ENCODE measurements around the gene FAM169A. TPM values are rescaled to one million over a fixed set of nuclear protein-coding genes. Genes with fewer than 3 reads are reported as not detected.
"Not testable (repeated sequence)": the region's sequence is repeated elsewhere in the genome, so short reads cannot be mapped to it uniquely, and the experiment has no call there.

The FAM169A gene
- total and polyA plus RNA-seq, 2 donors from 2014 or later = 3.5 to 8.6 TPM

GRCh38 chr5:74798977-74799911 is 66.9 kb downstream of the FAM169A start:
- H3K27ac ChIP-seq (ENCODE audit: low read depth in 2 of 2, low read length in 2 of 2) = no peak overlapping the region
- no peak overlapping the region for H3K9ac ChIP-seq (ENCODE audit: low read length in 3 of 3)
- H3K9me3 ChIP-seq (ENCODE audit: control insufficient read depth in 2 of 3, insufficient read depth in 1 of 3, low read length in 3 of 3) = no peaks in the 10 kb centered on the region
- TF ChIP-seq, protein P1, sequence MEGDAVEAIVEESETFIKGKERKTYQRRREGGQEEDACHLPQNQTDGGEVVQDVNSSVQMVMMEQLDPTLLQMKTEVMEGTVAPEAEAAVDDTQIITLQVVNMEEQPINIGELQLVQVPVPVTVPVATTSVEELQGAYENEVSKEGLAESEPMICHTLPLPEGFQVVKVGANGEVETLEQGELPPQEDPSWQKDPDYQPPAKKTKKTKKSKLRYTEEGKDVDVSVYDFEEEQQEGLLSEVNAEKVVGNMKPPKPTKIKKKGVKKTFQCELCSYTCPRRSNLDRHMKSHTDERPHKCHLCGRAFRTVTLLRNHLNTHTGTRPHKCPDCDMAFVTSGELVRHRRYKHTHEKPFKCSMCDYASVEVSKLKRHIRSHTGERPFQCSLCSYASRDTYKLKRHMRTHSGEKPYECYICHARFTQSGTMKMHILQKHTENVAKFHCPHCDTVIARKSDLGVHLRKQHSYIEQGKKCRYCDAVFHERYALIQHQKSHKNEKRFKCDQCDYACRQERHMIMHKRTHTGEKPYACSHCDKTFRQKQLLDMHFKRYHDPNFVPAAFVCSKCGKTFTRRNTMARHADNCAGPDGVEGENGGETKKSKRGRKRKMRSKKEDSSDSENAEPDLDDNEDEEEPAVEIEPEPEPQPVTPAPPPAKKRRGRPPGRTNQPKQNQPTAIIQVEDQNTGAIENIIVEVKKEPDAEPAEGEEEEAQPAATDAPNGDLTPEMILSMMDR (IDR thresholded peaks at IDR 0.05; ENCODE audit: borderline replicate concordance, extremely low read depth, insufficient read depth) = no peak
- no peak overlapping the region for H3K4me3 ChIP-seq (ENCODE audit: low read length in 3 of 3)
- FAIRE-seq (no peak), DNase-seq (peak in 2 of 5 donors; percentile 8 to 12)
- intact Hi-C loops (cut with DNase I) = no loop called here
- H3K4me1 ChIP-seq (ENCODE audit: control insufficient read depth in 2 of 3, insufficient read depth in 2 of 3, low read depth in 1 of 3, low read length in 3 of 3) = no peaks in the 10 kb centered on the region
- H3K27me3 ChIP-seq (ENCODE audit: control insufficient read depth, insufficient read depth, low read length) = no peaks in the 10 kb centered on the region
- H3K36me3 ChIP-seq (ENCODE audit: control insufficient read depth in 2 of 3, insufficient read depth in 3 of 3, low read length in 3 of 3) = no peaks in the 10 kb centered on the region

DNA sequence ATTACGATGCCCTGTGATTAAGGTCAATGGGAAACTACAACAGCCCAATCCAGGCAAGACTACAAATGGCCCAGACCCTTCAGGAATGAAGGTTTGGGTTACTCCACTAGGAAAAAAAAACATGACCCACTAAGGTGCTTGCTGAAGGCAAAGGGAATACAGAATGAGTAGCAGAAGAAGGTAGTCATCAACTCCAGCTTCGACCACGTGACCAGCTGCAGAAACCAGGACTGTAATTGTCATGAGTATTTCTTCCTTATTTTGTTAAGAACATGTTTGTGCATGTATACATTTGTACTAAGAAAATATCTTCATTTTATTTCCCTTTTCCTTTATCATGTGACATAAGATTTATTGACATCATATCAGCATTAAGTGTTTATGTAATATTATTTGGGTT is 74.5 kb downstream of the FAM169A start:
- H3K36me3 ChIP-seq (ENCODE audit: control insufficient read depth in 2 of 3, insufficient read depth in 3 of 3, low read length in 3 of 3); H3K4me1 ChIP-seq (ENCODE audit: control insufficient read depth in 2 of 3, insufficient read depth in 2 of 3, low read depth in 1 of 3, low read length in 3 of 3); intact Hi-C loops (cut with DNase I); H3K27me3 ChIP-seq (ENCODE audit: control insufficient read depth, insufficient read depth, low read length); H3K9me3 ChIP-seq (ENCODE audit: control insufficient read depth in 2 of 3, insufficient read depth in 1 of 3, low read length in 3 of 3); H3K27ac ChIP-seq (ENCODE audit: low read depth in 2 of 2, low read length in 2 of 2); DNase-seq; H3K9ac ChIP-seq (ENCODE audit: low read length in 3 of 3); FAIRE-seq; H3K4me3 ChIP-seq (ENCODE audit: low read length in 3 of 3): not testable (repeated sequence)

DNA sequence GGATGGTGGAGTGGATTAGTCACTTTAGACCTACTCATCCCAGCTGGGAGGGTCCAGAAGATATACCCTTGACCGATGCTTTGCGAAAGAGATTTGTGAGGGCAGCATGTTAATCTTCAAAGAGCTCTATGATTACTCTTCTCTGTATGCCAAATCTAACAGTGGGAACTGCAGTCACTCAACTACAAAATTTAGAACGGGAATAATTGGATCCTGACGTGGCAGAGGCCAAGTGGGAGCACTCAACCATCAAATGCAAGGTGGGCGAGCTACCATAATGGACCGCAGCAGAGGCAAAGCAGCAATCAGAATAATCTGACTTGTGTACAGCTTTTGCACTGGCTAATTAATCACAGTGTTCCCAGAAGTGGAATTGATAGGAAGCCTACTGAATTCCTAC is 78.8 kb downstream of the FAM169A start:
- H3K27ac ChIP-seq (ENCODE audit: low read depth in 2 of 2, low read length in 2 of 2) = no peak overlapping the region
- intact Hi-C loops (cut with DNase I) = no loop called here
- H3K4me3 ChIP-seq (ENCODE audit: low read length in 3 of 3) = no peak overlapping the region
- TF ChIP-seq, protein P1 (IDR thresholded peaks at IDR 0.05; ENCODE audit: borderline replicate concordance, extremely low read depth, insufficient read depth) = no peak
- no peak overlapping the region for H3K9ac ChIP-seq (ENCODE audit: low read length in 3 of 3)
- DNase-seq (no peak), FAIRE-seq (no peak)
- H3K27me3 ChIP-seq (ENCODE audit: control insufficient read depth, insufficient read depth, low read length) = no peaks in the 10 kb centered on the region
- H3K36me3 ChIP-seq (ENCODE audit: control insufficient read depth in 2 of 3, insufficient read depth in 3 of 3, low read length in 3 of 3) = no peaks in the 10 kb centered on the region
- no peaks in the 10 kb centered on the region for H3K9me3 ChIP-seq (ENCODE audit: control insufficient read depth in 2 of 3, insufficient read depth in 1 of 3, low read length in 3 of 3)
- no peaks in the 10 kb centered on the region for H3K4me1 ChIP-seq (ENCODE audit: control insufficient read depth in 2 of 3, insufficient read depth in 2 of 3, low read depth in 1 of 3, low read length in 3 of 3)

DNA sequence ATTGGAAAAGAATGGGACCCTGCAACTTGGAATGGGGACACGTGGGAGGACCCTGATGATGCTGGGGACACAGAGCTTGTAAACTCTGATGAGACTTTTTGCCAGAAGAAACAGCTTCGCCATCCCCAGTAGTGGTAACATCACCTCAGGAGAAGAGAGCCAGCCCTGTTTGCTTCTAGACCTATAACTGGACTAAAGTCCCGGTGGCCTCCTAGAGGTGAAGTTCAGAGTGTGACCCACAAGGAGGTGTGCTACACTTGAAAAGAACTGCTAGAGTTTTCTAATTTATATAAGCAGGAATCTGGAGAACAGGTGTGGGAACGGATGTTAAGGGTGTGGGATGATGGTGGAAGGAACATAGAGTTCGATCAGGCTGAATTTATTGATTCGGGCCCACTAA is 79.3 kb downstream of the FAM169A start:
- H3K9ac ChIP-seq (ENCODE audit: low read length in 3 of 3) = no peak overlapping the region
- H3K36me3 ChIP-seq (ENCODE audit: control insufficient read depth in 2 of 3, insufficient read depth in 3 of 3, low read length in 3 of 3) = no peaks in the 10 kb centered on the region
- H3K9me3 ChIP-seq (ENCODE audit: control insufficient read depth in 2 of 3, insufficient read depth in 1 of 3, low read length in 3 of 3) = no peaks in the 10 kb centered on the region
- H3K27ac ChIP-seq (ENCODE audit: low read depth in 2 of 2, low read length in 2 of 2) = no peak overlapping the region
- H3K4me1 ChIP-seq (ENCODE audit: control insufficient read depth in 2 of 3, insufficient read depth in 2 of 3, low read depth in 1 of 3, low read length in 3 of 3) = no peaks in the 10 kb centered on the region
- no peak for DNase-seq
- H3K27me3 ChIP-seq (ENCODE audit: control insufficient read depth, insufficient read depth, low read length) = no peaks in the 10 kb centered on the region
- H3K4me3 ChIP-seq (ENCODE audit: low read length in 3 of 3) = no peak overlapping the region
- TF ChIP-seq, protein P1 (IDR thresholded peaks at IDR 0.05; ENCODE audit: borderline replicate concordance, extremely low read depth, insufficient read depth) = no peak
- FAIRE-seq = no peak
- intact Hi-C loops (cut with DNase I) = no loop called here
